IMR-90 (cell line): ENCODE measurements around the gene TRAPPC5. TPM values are rescaled to one million over a fixed set of nuclear protein-coding genes. Genes with fewer than 3 reads are reported as not detected.

ENCODE experiments used
- ATAC-seq: fragments of 200-7000 bp; cut with Tn5 transposase; 2 replicates; pipeline ENCODE4 v1.9.1; 2020; ENCODE audit warnings: low read depth, mild to moderate bottlenecking, moderate library complexity
- BruUV-seq: library from RNA; stranded (reverse); fragments of 400-500 nt; replicated peaks from 2 replicates; lab custom pipeline; 2021; lab: Mats Ljungman, UMichigan
- CTCF ChIA-PET: fragments of 300-600 bp; formaldehyde crosslinking; extraction: SDS; loops from one replicate; lab custom pipeline; 2021; ENCODE audit warnings: antibody characterized with exemption; lab: Yijun Ruan, JAX
- POLR2A ChIA-PET: fragments of 300-600 bp; sonication (Branson Sonifier 250); formaldehyde crosslinking; loops from one replicate; lab custom pipeline; 2022; ENCODE audit warnings: antibody characterized with exemption; ENCODE audit not compliant: unreplicated experiment; lab: Charles Lee
- DNase-seq: peaks from one replicate; pipeline ENCODE4 v3.0.0; 2013
- H2AFZ ChIP-seq: replicated peaks from 2 replicates; pipeline ENCODE3; 2013; ENCODE audit warnings: low read length, mild to moderate bottlenecking; ENCODE audit not compliant: poor library complexity
- H2AK5ac ChIP-seq: 2 replicates; pipeline ENCODE4 v1.6.1; 2013; ENCODE audit warnings: low read depth, low read length, inconsistent platforms
- H2AK9ac ChIP-seq: replicated peaks from 2 replicates; pipeline ENCODE3; 2013; ENCODE audit warnings: mild to moderate bottlenecking, low read depth, low read length, moderate library complexity; ENCODE audit not compliant: poor library complexity
- H2BK120ac ChIP-seq: 2 replicates; pipeline ENCODE4 v1.6.1; 2013; ENCODE audit warnings: low read depth, low read length, inconsistent platforms
- H2BK15ac ChIP-seq: 3 replicates; pipeline ENCODE4 v1.6.1; 2013; ENCODE audit warnings: low read depth, low read length, inconsistent platforms
- H2BK20ac ChIP-seq: 2 replicates; pipeline ENCODE4 v1.6.1; 2013; ENCODE audit warnings: low read depth, mild to moderate bottlenecking, inconsistent platforms, low read length, moderate library complexity
- H2BK5ac ChIP-seq: 2 replicates; pipeline ENCODE4 v1.6.1; 2013; ENCODE audit warnings: mild to moderate bottlenecking, low read depth, low read length, inconsistent platforms; ENCODE audit not compliant: poor library complexity, severe bottlenecking
- H3K14ac ChIP-seq: replicated peaks from 2 replicates; pipeline ENCODE4 v1.6.1; 2013; ENCODE audit warnings: low read depth, low read length, inconsistent platforms
- H3K18ac ChIP-seq: 2 replicates; pipeline ENCODE4 v1.6.1; 2013; ENCODE audit warnings: low read depth, low read length, control low read depth
- H3K23ac ChIP-seq: 2 replicates; pipeline ENCODE4 v1.6.1; 2013; ENCODE audit warnings: low read depth, low read length, inconsistent platforms
- H3K27ac ChIP-seq: 2 replicates; pipeline ENCODE4 v1.5.1; 2013; ENCODE audit warnings: mild to moderate bottlenecking, control low read depth, low read length; ENCODE audit not compliant: insufficient read depth
- H3K27me3 ChIP-seq: 2 replicates; pipeline ENCODE4 v1.6.1; 2013; ENCODE audit warnings: low read length; ENCODE audit not compliant: control insufficient read depth, insufficient read depth
- H3K36me3 ChIP-seq: 2 replicates; pipeline ENCODE4 v1.6.1; 2013; ENCODE audit warnings: low read length, mixed read lengths; ENCODE audit not compliant: control insufficient read depth, insufficient read depth
- H3K4ac ChIP-seq: 2 replicates; pipeline ENCODE4 v1.6.1; 2013; ENCODE audit warnings: low read depth, low read length, inconsistent platforms
- H3K4me1 ChIP-seq: 2 replicates; pipeline ENCODE4 v1.6.1; 2013; ENCODE audit warnings: low read length, mixed read lengths; ENCODE audit not compliant: control insufficient read depth, insufficient read depth
- H3K4me2 ChIP-seq: 2 replicates; pipeline ENCODE4 v1.6.1; 2013; ENCODE audit warnings: low read depth, mild to moderate bottlenecking, control low read depth, low read length, moderate library complexity
- H3K4me3 ChIP-seq: 2 replicates; pipeline ENCODE4 v1.5.1; 2013; ENCODE audit warnings: low read depth, mild to moderate bottlenecking, control low read depth, low read length, moderate library complexity; ENCODE audit not compliant: insufficient read depth
- H3K56ac ChIP-seq: 2 replicates; pipeline ENCODE4 v1.6.1; 2013; ENCODE audit warnings: low read length, inconsistent platforms; ENCODE audit not compliant: insufficient read depth; ENCODE audit errors: extremely low read depth
- H3K79me1 ChIP-seq, 2 experiments: 2 replicates each; pipeline ENCODE4 v1.6.1; 2013; ENCODE audit warnings: low read length in 2 of 2, inconsistent platforms in 1 of 2, low read depth in 1 of 2
- H3K9ac ChIP-seq: 2 replicates; pipeline ENCODE4 v1.6.1; 2013; ENCODE audit warnings: low read depth, low read length, control low read depth
- H3K9me1 ChIP-seq: 2 replicates; pipeline ENCODE4 v1.6.1; 2013; ENCODE audit warnings: low read length, inconsistent platforms; ENCODE audit not compliant: insufficient read depth
- H3K9me3 ChIP-seq: 2 replicates; pipeline ENCODE4 v1.6.1; 2013; ENCODE audit warnings: low read length; ENCODE audit not compliant: control insufficient read depth, insufficient read depth
- H4K20me1 ChIP-seq: 2 replicates; pipeline ENCODE4 v1.6.1; 2013; ENCODE audit warnings: low read length, inconsistent platforms; ENCODE audit not compliant: insufficient read depth
- H4K5ac ChIP-seq: 2 replicates; pipeline ENCODE4 v1.6.1; 2013; ENCODE audit warnings: mild to moderate bottlenecking, low read depth, low read length, control low read depth
- H4K8ac ChIP-seq, 2 experiments: 2 replicates each; pipeline ENCODE4 v1.6.1; 2013; ENCODE audit warnings: low read depth in 2 of 2, low read length in 2 of 2, control low read depth in 1 of 2, inconsistent platforms in 1 of 2
- H4K91ac ChIP-seq: 2 replicates; pipeline ENCODE4 v1.6.1; 2013; ENCODE audit warnings: low read depth, low read length, inconsistent platforms; ENCODE audit not compliant: insufficient read depth
- BHLHE40 ChIP-seq: fragments of 150-350 bp; IDR thresholded peaks from 2 replicates; pipeline ENCODE4 v1.6.1; 2016; ENCODE audit warnings: mild to moderate bottlenecking, low read depth, low read length
- CHD1 ChIP-seq: IDR thresholded peaks from 2 replicates; pipeline ENCODE4 v1.6.1; 2012; ENCODE audit warnings: low read depth, low read length, improper control_type of control experiment
- ELK1 ChIP-seq: fragments of 150-350 bp; IDR thresholded peaks from 2 replicates; pipeline ENCODE4 v1.6.1; 2016; ENCODE audit warnings: low read depth, mild to moderate bottlenecking, low read length, moderate library complexity, borderline replicate concordance
- FOS ChIP-seq: fragments of 150-350 bp; IDR thresholded peaks from 2 replicates; pipeline ENCODE4 v1.6.1; 2016; ENCODE audit warnings: low read depth, low read length
- MAZ ChIP-seq: IDR thresholded peaks from 2 replicates; pipeline ENCODE4 v1.6.1; 2012; ENCODE audit warnings: low read depth, mild to moderate bottlenecking, low read length, improper control_type of control experiment, moderate library complexity, borderline replicate concordance
- RAD21 ChIP-seq: IDR thresholded peaks from 2 replicates; pipeline ENCODE4 v1.6.1; 2012; ENCODE audit warnings: low read length, improper control_type of control experiment
- RFX5 ChIP-seq: IDR thresholded peaks from 2 replicates; pipeline ENCODE4 v1.8.0; 2012; ENCODE audit warnings: low read depth, mild to moderate bottlenecking, low read length, moderate library complexity
- SMC3 ChIP-seq: fragments of 150-350 bp; IDR thresholded peaks from 2 replicates; pipeline ENCODE4 v1.6.1; 2016; ENCODE audit warnings: low read depth, mild to moderate bottlenecking, antibody characterized with exemption, low read length, moderate library complexity
- WGBS, 2 experiments: methylation state at CpG; one replicate each; pipeline versions ENCODE4 v1.1.5 to v1.1.7; 2013; ENCODE audit warnings: missing lambda C conversion rate in 2 of 2; ENCODE audit not compliant: insufficient read length in 1 of 2; ENCODE audit errors: extremely low coverage in 2 of 2; 5-methylcytosine and 5-hydroxymethylcytosine counted together
- dilution Hi-C: fragments of 300-500 bp; cut with HindIII; formaldehyde crosslinking; loops from one replicate; pipeline ENCODE4 v1.14.3; 2018; ENCODE audit warnings: low sequenced_read_pairs; ENCODE audit not compliant: unreplicated experiment
- in situ Hi-C: fragments of 300-500 bp; cut with MboI; formaldehyde crosslinking; loops from 3 replicates; pipeline ENCODE4 v1.14.3; 2019; ENCODE audit warnings: low sequenced_read_pairs, inconsistent platforms, mixed read lengths
- intact Hi-C: fragments of 100-400 bp; cut with micrococcal nuclease; formaldehyde crosslinking; loops from 2 replicates; pipeline ENCODE4 v1.10.0; 2022
- polyA plus RNA-seq, 3 experiments: library from polyadenylated mRNA; depleted of rRNA; stranded (reverse); fragments of >200 nt; gene quantifications; 2 replicates each; pipeline ENCODE4 v1.2.3, GENCODE V29; 2012; ENCODE audit warnings: low replicate concordance in 1 of 3
- total RNA-seq: library from RNA; depleted of rRNA; stranded (reverse); fragments of >200 nt; gene quantifications from 2 replicates; pipeline ENCODE4 v1.2.3, GENCODE V29; 2012

TRAPPC5 gene
- total and polyA plus RNA-seq, 2 of the 4 experiments (the other 2 are of a cell fraction), result 54.7 to 109 TPM

GRCh38 chr19:7705387-7706187 lies 25.0 kb downstream of the TRAPPC5 start:
- H3K27me3 ChIP-seq, result peaks cover 10% of the 10 kb centered on the region; the same call in 1 of the 2 replicates
- H3K14ac ChIP-seq, result no peak overlapping the region
- in situ Hi-C loops (no loop called here), intact Hi-C loops (no loop called here), dilution Hi-C loops (no loop called here)
- no peaks in the 10 kb centered on the region for H3K9me3 ChIP-seq
- H3K23ac ChIP-seq, result no peak overlapping the region
- H3K4me2 ChIP-seq, result no peak overlapping the region
- H2AK5ac ChIP-seq, result no peak overlapping the region
- no peak overlapping the region for H4K91ac ChIP-seq
- H3K4ac ChIP-seq, result no peak overlapping the region
- no peak overlapping the region for H4K8ac ChIP-seq
- H4K5ac ChIP-seq, result no peak overlapping the region
- H2BK15ac ChIP-seq, result no peak overlapping the region
- H4K20me1 ChIP-seq, result no peaks in the 10 kb centered on the region
- H3K27ac ChIP-seq, result no peak overlapping the region
- no peak overlapping the region for H2BK120ac ChIP-seq
- no peak for ATAC-seq
- H3K18ac ChIP-seq, result no peak overlapping the region
- BruUV-seq, result no TSS peak
- H3K4me3 ChIP-seq, result no peak overlapping the region
- H2BK20ac ChIP-seq, result no peak overlapping the region
- H3K36me3 ChIP-seq, result no peaks in the 10 kb centered on the region
- H3K9me1 ChIP-seq, result no peaks in the 10 kb centered on the region
- H3K9ac ChIP-seq, result no peak overlapping the region
- CTCF ChIA-PET, result no interaction called here
- H3K56ac ChIP-seq, result no peak overlapping the region
- no peak overlapping the region for H2BK5ac ChIP-seq
- POLR2A ChIA-PET, result interaction anchor here (0.6 kb wide), 1 partner anchor 299 kb away, joined by 3 read pairs; no protein-coding TSS in a partner anchor
- no peak for DNase-seq
- H2AK9ac ChIP-seq, result no peak overlapping the region
- TF ChIP-seq RFX5 (no peak), MAZ (no peak), RAD21 (no peak), BHLHE40 (no peak), CHD1 (no peak), SMC3 (no peak), FOS (no peak), ELK1 (no peak)
- 40% methylated on average over 2 of the region's 24 CpGs; no CpG with 5 or more reads in 1 of the 2 experiments for WGBS, 2 experiments
- no peak overlapping the region for H2AFZ ChIP-seq
- no peaks in the 10 kb centered on the region for H3K79me1 ChIP-seq
- no peaks in the 10 kb centered on the region for H3K4me1 ChIP-seq
